GM13976 (cell line): Measurements from ENCODE around the gene RIC3.
A peak's percentile ranks its signal among the peaks of the same experiment; 100 is the strongest.

ENCODE experiments used
- DNase-seq: peaks from one replicate; pipeline ENCODE4 v3.0.0; 2012; ENCODE audit warnings: low spot score
- in situ Hi-C: fragments of 300-500 bp; cut with MboI; formaldehyde crosslinking; loops from one replicate; pipeline ENCODE4 v1.12.0; 2022; ENCODE audit warnings: low sequenced_read_pairs, mixed read lengths, inconsistent platforms; ENCODE audit not compliant: unreplicated experiment
- TF ChIP-seq, protein P1 (sequence below): IDR thresholded peaks from 2 replicates; pipeline ENCODE4 v1.5.1; 2012; ENCODE audit warnings: borderline replicate concordance, mild to moderate bottlenecking; ENCODE audit not compliant: insufficient read depth; ENCODE audit errors: extremely low read depth, missing control alignments, control extremely low read depth

The RIC3 gene

DNA sequence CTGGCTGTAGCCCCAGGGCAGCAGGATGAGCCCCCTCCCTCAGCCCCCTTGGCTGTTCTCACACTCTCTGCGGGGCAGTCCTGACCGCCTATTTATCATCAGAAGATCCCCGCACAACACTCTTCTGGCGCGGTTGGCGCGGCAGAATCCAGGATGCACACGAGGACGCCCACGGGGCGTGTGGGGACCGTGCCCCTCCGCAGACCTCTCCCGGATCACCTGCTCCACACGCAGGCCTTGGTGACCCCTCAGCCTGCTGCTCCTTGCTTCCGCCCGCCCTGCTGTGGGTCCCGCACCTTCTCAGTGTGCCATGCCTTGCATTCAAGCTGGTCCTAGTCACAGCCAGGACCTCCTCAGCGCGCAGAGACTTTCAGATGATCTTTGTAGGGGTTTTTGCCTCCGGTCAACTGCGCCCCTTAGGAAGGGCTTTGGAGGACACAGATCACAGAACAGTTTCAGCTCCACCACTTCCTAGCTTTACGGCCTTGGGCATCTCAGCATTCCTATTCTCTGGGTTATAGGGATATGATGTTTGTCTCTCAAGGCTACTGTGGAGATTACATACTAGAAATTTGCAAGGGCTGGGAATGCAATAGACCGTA is 88.7 kb downstream of the RIC3 start:
- TF ChIP-seq, protein P1, sequence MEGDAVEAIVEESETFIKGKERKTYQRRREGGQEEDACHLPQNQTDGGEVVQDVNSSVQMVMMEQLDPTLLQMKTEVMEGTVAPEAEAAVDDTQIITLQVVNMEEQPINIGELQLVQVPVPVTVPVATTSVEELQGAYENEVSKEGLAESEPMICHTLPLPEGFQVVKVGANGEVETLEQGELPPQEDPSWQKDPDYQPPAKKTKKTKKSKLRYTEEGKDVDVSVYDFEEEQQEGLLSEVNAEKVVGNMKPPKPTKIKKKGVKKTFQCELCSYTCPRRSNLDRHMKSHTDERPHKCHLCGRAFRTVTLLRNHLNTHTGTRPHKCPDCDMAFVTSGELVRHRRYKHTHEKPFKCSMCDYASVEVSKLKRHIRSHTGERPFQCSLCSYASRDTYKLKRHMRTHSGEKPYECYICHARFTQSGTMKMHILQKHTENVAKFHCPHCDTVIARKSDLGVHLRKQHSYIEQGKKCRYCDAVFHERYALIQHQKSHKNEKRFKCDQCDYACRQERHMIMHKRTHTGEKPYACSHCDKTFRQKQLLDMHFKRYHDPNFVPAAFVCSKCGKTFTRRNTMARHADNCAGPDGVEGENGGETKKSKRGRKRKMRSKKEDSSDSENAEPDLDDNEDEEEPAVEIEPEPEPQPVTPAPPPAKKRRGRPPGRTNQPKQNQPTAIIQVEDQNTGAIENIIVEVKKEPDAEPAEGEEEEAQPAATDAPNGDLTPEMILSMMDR, result no peak
- no peak for DNase-seq
- in situ Hi-C loops, result no loop called here

DNA sequence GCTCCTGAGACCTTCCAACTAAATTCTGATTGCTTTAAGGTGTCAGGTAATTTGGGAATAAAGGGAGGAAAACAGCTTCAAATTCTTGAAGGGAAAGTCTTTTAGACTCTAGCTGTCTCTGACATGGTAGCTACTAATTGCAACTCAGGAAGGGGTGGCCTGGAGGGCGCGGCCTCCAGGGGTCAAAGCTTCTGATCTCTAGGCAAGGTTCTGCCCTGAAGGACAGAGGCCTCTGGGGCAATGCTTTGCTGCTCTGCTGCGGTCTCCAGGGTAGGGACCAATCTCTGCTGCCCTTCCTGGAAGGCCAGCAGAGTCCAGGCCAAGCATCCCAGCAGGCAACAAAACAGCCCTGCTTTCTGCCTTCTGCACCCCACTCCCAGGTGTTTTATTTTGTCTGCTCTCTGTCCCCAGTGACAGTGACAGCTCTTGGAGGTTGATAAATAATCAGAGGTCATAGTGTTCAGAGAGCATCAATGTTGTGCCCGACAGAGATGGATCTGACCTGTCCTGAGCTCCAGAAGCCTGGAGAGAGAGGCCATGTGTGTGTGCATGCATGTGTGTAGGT is 89.6 kb downstream of the RIC3 start:
- no peak for DNase-seq
- in situ Hi-C loops, result no loop called here
- TF ChIP-seq, protein P1, result no peak

DNA sequence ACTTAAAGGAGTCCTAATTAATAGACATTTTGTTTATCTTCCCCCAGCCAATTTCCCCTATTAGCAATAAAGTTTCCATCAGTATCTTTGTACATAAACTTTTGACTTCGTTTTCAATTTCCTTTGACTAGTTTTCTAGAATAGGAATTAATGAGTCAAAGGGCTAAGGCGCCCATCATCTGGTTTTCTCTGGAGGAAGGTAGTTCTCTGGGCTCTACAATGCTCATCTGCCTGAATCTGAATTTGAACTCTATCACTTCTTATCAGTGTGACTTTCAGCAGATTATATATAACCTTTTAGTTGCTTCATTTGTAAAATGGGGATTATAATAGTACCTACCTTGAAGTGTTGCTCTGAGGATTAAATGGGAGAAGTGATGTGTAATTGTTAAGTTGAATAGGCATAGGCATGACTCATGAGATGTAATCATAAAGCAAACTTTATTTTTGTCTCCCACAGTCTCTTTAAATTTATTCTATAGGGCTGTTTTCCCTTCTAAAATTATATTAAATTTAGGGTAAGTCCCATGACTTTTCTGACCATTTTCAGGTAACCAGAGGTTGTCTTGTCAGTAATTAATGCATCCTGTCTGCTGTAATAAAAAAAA is 93.6 kb downstream of the RIC3 start:
- no peak for DNase-seq
- in situ Hi-C loops, result no loop called here
- TF ChIP-seq, protein P1, result no peak

DNA sequence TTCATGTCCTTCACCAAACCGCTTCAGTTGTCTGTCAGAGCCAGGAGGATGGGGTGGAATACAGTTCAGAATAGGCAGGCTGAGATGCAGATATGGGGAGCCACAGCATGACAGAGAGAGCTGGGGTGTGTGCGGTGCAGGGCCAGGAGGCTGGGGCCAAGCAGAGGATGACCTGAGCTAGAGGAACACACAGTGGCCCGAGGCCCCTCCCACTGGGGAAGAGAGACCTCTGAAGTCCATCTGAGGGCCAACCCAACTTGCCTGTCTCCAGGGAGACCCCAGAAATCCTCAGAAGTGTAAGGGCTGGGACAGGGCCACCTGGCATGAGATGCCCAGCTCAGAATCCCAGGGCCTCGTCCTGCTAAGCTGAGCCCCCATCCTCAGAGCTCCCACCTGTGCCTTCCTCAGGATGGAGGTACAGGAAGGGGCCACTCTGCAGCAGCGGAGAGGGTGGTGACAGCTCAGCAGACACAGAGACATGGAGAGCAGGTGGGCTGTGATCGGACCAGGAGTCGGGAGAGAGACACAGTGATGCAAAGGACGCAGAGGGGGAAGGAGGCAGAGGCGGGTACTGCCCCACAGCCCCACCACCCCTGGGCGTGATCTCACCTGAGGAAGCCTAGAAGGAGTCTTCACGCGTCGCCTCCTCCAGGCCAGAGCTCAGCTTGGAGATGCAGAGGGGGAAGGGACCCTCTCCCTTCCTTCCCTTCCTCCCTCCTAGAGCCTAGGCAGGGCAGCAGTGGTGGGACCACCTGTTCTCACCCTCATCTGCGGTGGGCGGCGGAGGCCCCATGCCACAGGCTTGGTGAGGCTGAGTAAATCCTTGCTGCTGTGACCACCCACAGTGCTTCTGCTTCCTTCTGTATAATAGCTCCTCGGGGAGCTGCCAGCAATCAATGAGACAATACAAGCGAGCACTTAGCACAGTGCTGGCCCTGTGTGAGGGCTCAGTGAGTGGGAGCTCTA is 96.9 kb downstream of the RIC3 start:
- TF ChIP-seq, protein P1, result no peak
- no peak for DNase-seq
- in situ Hi-C loops, result no loop called here

DNA sequence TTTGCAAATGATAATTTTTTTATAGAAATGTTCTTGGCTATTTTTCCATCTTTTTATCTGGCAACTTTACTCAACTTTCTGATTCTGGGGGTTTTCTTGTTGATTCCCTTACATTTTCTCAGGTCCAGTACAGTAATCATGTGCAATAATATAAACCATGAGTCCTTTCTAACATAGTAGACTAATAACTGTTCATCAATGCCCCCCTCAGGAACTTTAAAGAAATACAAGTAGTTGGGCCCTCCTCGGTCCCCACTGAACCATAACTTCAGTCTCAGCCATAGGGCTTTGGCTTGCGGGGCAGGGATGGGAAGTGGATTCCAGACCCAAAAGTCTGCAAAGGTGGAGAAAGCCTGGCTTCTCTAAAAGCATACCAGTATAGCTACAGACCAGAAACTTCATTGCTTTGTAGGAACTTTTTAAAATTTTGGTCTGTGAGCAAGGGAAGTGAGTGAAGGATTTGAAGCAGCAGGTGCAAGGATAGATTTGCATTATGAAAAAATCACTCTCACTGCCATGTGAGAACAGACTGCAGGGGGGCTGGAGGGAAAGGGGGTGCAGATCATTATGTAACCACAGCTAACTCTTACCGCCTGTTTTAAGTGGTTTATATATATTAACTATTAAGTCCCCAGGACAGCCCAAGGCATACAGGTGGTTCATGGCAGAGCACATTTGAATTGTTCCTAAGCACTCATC is 98.3 kb downstream of the RIC3 start:
- in situ Hi-C loops, result no loop called here
- peak; percentile 70 for DNase-seq
- TF ChIP-seq, protein P1, result no peak

DNA sequence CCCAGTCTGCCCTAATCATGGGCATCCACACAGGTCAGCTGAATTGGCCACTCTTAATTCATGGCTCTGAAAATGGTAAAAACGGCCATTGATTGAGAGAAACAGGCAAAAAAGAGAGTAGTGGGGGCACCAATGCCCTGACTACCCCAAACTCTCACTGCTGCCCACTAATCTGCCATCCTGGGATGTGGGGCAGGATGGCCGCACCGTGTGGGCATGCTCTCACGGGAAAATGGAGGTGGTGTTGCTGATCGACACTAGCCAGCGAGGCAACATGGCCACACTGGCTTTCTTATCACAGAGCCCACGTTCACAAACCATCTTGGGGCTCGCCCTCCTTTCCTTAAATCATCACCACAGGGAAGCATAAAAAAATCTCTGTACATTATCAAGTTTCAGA is 99.1 kb downstream of the RIC3 start:
- DNase-seq, result no peak
- in situ Hi-C loops, result no loop called here
- TF ChIP-seq, protein P1, result no peak
